ENCODE measurements around the gene PDXDC1. TPM values are rescaled to one million over a fixed set of nuclear protein-coding genes. Genes with fewer than 3 reads are reported as not detected.
"Not testable (repeated sequence)": the region's sequence is repeated elsewhere in the genome, so short reads cannot be mapped to it uniquely, and the experiment has no call there.

Gene PDXDC1
- total RNA-seq, 1 donor from 2014 or later: 123 TPM

DNA sequence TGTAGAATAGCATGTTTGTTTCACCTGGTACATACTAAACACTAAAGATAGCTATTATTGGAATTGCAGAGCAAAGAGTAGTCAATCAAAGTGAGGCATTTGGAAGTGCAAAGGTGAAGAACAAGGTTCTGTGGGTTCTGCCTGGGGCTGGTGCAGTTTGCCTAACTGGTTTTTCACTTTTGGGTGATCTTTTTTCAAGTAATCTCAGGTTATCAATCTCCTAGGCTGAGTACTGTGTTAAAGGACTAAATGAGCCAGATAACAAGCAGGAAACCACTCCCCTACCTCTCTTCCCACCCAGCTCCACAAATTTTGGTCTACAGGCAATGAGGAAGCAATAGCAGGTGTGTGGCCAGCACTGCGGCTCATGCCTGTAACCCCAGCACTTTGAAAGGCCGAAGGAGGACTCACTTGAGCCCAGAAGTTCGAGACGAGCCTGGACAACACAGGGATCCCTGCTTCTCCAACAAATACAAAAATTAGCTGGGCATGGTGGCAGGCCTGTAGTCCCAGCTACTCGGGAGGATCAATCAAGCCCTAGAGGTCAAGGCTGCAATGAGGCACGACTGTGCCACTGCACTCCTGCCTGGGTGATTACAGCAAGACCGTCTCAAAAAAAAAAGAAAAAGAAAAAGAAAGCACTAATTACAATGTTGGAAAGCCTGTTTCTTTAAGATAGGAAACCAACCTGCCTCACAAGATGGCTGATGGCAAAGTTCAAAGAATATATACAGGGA, 83.0 kb downstream of the PDXDC1 start:
- Histone ChIP-seq H4K20me1 (ENCODE audit: insufficient read depth, low read length) (peaks cover 20% of the 10 kb centered on the region), H3K9ac (ENCODE audit: low read length) (no peak overlapping the region), H2AFZ (ENCODE audit: low read depth, low read length) (no peak overlapping the region), H3K27me3 (ENCODE audit: insufficient read depth, low read length) (no peaks in the 10 kb centered on the region), H3K4me3 (ENCODE audit: insufficient read depth, low read depth, low read length) (no peak overlapping the region), H3K36me3 (ENCODE audit: insufficient read depth, low read length) (peaks cover 30% of the 10 kb centered on the region), H3K79me2 (ENCODE audit: insufficient read depth, low read length) (peaks cover 26% of the 10 kb centered on the region), H3K27ac (ENCODE audit: low read depth, low read length) (no peak overlapping the region), H3K4me2 (ENCODE audit: low read length) (no peak overlapping the region), H3K9me3 (ENCODE audit: insufficient read depth, low read depth, low read length) (no peaks in the 10 kb centered on the region), H3K4me1 (ENCODE audit: insufficient read depth, low read length) (no peaks in the 10 kb centered on the region)
- H3K27ac Mint-ChIP-seq (ENCODE audit: unreplicated experiment): no peak overlapping the region
- H3K4me1 Mint-ChIP-seq (ENCODE audit: low read depth, unreplicated experiment): peaks cover 7% of the 10 kb centered on the region
- TF ChIP-seq EZH2 (IDR thresholded peaks at IDR 0.05; ENCODE audit: insufficient read depth, low read length): no peak
- TF ChIP-seq, protein P1, sequence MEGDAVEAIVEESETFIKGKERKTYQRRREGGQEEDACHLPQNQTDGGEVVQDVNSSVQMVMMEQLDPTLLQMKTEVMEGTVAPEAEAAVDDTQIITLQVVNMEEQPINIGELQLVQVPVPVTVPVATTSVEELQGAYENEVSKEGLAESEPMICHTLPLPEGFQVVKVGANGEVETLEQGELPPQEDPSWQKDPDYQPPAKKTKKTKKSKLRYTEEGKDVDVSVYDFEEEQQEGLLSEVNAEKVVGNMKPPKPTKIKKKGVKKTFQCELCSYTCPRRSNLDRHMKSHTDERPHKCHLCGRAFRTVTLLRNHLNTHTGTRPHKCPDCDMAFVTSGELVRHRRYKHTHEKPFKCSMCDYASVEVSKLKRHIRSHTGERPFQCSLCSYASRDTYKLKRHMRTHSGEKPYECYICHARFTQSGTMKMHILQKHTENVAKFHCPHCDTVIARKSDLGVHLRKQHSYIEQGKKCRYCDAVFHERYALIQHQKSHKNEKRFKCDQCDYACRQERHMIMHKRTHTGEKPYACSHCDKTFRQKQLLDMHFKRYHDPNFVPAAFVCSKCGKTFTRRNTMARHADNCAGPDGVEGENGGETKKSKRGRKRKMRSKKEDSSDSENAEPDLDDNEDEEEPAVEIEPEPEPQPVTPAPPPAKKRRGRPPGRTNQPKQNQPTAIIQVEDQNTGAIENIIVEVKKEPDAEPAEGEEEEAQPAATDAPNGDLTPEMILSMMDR (IDR thresholded peaks at IDR 0.05; ENCODE audit: insufficient read depth, low read depth, low read length): no peak
- no peak overlapping the region for H3K4me3 Mint-ChIP-seq (ENCODE audit: unreplicated experiment)
- DNase-seq (ENCODE audit: low read depth): no peak
- no peak for FAIRE-seq
- peaks cover 3% of the 10 kb centered on the region for H3K9me3 Mint-ChIP-seq (ENCODE audit: unreplicated experiment)
- H3K36me3 Mint-ChIP-seq (ENCODE audit: low read depth, unreplicated experiment): peaks cover 24% of the 10 kb centered on the region
- H3K27me3 Mint-ChIP-seq (ENCODE audit: low read depth, unreplicated experiment): no peaks in the 10 kb centered on the region

DNA sequence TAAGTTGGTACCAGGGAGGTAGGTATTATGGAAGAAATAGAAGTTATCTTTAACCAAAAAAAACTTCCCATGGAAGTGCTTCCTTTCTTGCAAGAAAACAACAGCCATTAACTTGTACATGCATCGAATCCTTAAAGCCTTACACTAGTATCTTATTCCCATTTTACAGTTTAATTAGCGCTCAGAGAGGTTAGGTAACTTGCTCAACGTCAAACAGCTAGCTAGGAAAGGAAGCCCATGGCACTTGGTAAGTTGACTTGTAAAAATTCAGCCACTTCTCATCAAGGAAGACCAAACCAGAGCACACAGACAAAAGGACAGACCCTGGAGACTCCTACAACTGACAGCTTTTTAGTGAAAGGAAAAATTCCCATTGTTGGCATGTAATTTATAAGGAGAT, 84.5 kb downstream of the PDXDC1 start:
- no peak overlapping the region for H3K27ac Mint-ChIP-seq (ENCODE audit: unreplicated experiment)

DNA sequence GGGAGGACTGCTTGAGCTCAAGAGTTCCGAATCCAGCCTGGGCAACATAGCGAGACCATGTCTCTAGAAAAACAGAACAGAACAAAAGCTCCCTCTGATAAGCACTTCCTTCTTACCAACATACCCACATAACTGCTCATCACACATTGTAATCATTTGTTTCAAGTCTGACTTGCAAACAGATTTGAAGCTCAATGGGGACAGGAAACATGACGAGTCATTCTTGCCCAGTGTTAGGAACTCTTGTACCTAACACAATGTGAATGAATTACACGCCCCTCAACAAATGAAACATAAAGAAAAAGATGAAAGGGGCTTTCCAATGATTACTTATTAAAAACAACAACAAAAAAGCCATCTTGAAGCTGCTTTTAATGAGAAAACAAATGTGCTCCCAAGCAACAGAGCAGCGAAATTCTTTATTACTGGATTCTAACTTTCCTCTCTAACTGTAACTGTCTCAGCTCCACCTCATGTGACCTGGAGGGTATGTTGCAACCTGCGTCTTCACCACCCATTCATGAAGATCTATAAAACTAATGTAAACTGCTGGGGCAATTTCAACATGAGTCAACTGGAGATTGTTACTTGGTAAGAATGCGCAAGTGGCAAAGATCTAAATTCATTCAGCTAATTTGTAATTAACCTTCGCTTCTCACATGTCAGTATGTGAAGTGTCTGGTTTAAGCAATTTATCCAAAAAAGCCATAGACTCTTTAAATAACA, 87.4 kb downstream of the PDXDC1 start:
- peaks cover 30% of the 10 kb centered on the region for H3K36me3 Mint-ChIP-seq (ENCODE audit: low read depth, unreplicated experiment)

More for the DNA sequence above, 84.5 kb downstream of the PDXDC1 start:
- peaks cover 11% of the 10 kb centered on the region for H4K20me1 ChIP-seq (ENCODE audit: insufficient read depth, low read length)
- peaks cover 3% of the 10 kb centered on the region for H3K9me3 Mint-ChIP-seq (ENCODE audit: unreplicated experiment)
- peaks cover 3% of the 10 kb centered on the region for H3K4me1 Mint-ChIP-seq (ENCODE audit: low read depth, unreplicated experiment)
- DNase-seq (ENCODE audit: low read depth): no peak
- no peaks in the 10 kb centered on the region for H3K9me3 ChIP-seq (ENCODE audit: insufficient read depth, low read depth, low read length)
- H3K4me3 Mint-ChIP-seq (ENCODE audit: unreplicated experiment): no peak overlapping the region
- TF ChIP-seq, protein P1 (IDR thresholded peaks at IDR 0.05; ENCODE audit: insufficient read depth, low read depth, low read length): no peak
- TF ChIP-seq EZH2 (IDR thresholded peaks at IDR 0.05; ENCODE audit: insufficient read depth, low read length): no peak
- FAIRE-seq: no peak
- H3K27me3 ChIP-seq (ENCODE audit: insufficient read depth, low read length): no peaks in the 10 kb centered on the region
- no peak overlapping the region for H3K4me2 ChIP-seq (ENCODE audit: low read length)
- no peak overlapping the region for H3K9ac ChIP-seq (ENCODE audit: low read length)
- H3K79me2 ChIP-seq (ENCODE audit: insufficient read depth, low read length): peaks cover 13% of the 10 kb centered on the region
- peaks cover 26% of the 10 kb centered on the region for H3K36me3 Mint-ChIP-seq (ENCODE audit: low read depth, unreplicated experiment)
- H3K4me3 ChIP-seq (ENCODE audit: insufficient read depth, low read depth, low read length): no peak overlapping the region
- peaks cover 31% of the 10 kb centered on the region for H3K36me3 ChIP-seq (ENCODE audit: insufficient read depth, low read length)
- H2AFZ ChIP-seq (ENCODE audit: low read depth, low read length): no peak overlapping the region
- H3K4me1 ChIP-seq (ENCODE audit: insufficient read depth, low read length): no peaks in the 10 kb centered on the region
- no peak overlapping the region for H3K27ac ChIP-seq (ENCODE audit: low read depth, low read length)
- H3K27me3 Mint-ChIP-seq (ENCODE audit: low read depth, unreplicated experiment): no peaks in the 10 kb centered on the region

DNA sequence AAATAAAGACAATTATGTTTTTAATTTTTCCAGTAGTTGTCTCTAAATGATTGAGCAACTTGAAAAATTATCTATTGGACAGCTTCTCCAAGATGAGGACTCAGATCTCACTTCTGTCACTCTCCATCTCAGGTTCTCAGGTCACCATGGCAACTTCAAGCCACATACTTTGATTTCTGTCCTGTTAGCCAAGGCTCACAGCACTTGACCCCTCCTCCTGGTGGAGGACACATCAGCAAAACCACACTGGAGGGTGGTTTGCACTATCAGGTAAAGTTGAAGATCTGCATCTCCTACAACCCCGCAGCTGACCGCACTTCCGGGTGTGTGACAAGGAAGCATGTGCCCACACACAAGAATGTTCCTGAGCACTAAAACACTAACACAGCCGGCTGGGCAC, 91.1 kb downstream of the PDXDC1 start:
- peaks cover 20% of the 10 kb centered on the region for H3K36me3 Mint-ChIP-seq (ENCODE audit: low read depth, unreplicated experiment)
- not testable (repeated sequence) for H4K20me1 ChIP-seq (ENCODE audit: insufficient read depth, low read length); H3K27me3 ChIP-seq (ENCODE audit: insufficient read depth, low read length); FAIRE-seq; H3K9me3 Mint-ChIP-seq (ENCODE audit: unreplicated experiment); H3K27ac ChIP-seq (ENCODE audit: low read depth, low read length); H3K9ac ChIP-seq (ENCODE audit: low read length); H3K9me3 ChIP-seq (ENCODE audit: insufficient read depth, low read depth, low read length); H3K4me3 Mint-ChIP-seq (ENCODE audit: unreplicated experiment); H3K79me2 ChIP-seq (ENCODE audit: insufficient read depth, low read length); H2AFZ ChIP-seq (ENCODE audit: low read depth, low read length); H3K27ac Mint-ChIP-seq (ENCODE audit: unreplicated experiment); H3K4me3 ChIP-seq (ENCODE audit: insufficient read depth, low read depth, low read length); DNase-seq (ENCODE audit: low read depth); H3K4me1 ChIP-seq (ENCODE audit: insufficient read depth, low read length); H3K4me2 ChIP-seq (ENCODE audit: low read length); H3K27me3 Mint-ChIP-seq (ENCODE audit: low read depth, unreplicated experiment); H3K4me1 Mint-ChIP-seq (ENCODE audit: low read depth, unreplicated experiment)
- H3K36me3 ChIP-seq (ENCODE audit: insufficient read depth, low read length): peaks cover 35% of the 10 kb centered on the region

More for the DNA sequence above, 87.4 kb downstream of the PDXDC1 start:
- not testable (repeated sequence) for H3K79me2 ChIP-seq (ENCODE audit: insufficient read depth, low read length); H3K27me3 Mint-ChIP-seq (ENCODE audit: low read depth, unreplicated experiment); H2AFZ ChIP-seq (ENCODE audit: low read depth, low read length); H3K27ac ChIP-seq (ENCODE audit: low read depth, low read length); H3K27me3 ChIP-seq (ENCODE audit: insufficient read depth, low read length); H3K27ac Mint-ChIP-seq (ENCODE audit: unreplicated experiment); H3K9ac ChIP-seq (ENCODE audit: low read length); H3K9me3 ChIP-seq (ENCODE audit: insufficient read depth, low read depth, low read length); H3K4me3 ChIP-seq (ENCODE audit: insufficient read depth, low read depth, low read length); FAIRE-seq; H3K4me2 ChIP-seq (ENCODE audit: low read length); DNase-seq (ENCODE audit: low read depth); H3K9me3 Mint-ChIP-seq (ENCODE audit: unreplicated experiment); H3K4me1 ChIP-seq (ENCODE audit: insufficient read depth, low read length); H3K4me3 Mint-ChIP-seq (ENCODE audit: unreplicated experiment); H3K4me1 Mint-ChIP-seq (ENCODE audit: low read depth, unreplicated experiment); H4K20me1 ChIP-seq (ENCODE audit: insufficient read depth, low read length)
- H3K36me3 ChIP-seq (ENCODE audit: insufficient read depth, low read length): peaks cover 37% of the 10 kb centered on the region

All from astrocyte (in vitro differentiated cells and primary cell).